Choroid plexus epithelial cell (primary cell): Measurements from ENCODE around the gene UNC5A.

Source experiments
- DNase-seq: peaks from one replicate; pipeline ENCODE4 v3.0.0-alpha.2; 2010; ENCODE audit warnings: low read depth
- H3K4me3 ChIP-seq: 2 replicates; pipeline ENCODE4 v1.5.1; 2011; ENCODE audit warnings: low read depth, mild to moderate bottlenecking, control low read depth, low read length, moderate library complexity
- CTCF ChIP-seq: conservative IDR thresholded peaks from 2 replicates; pipeline ENCODE4 v1.5.1; 2011; ENCODE audit warnings: low read depth, mild to moderate bottlenecking, control low read depth, inconsistent platforms, low read length, moderate library complexity

The UNC5A gene

GRCh38 chr5:176850371-176851245, 40.2 kb downstream of the UNC5A start:
- no peak overlapping the region for H3K4me3 ChIP-seq
- DNase-seq = no peak
- TF ChIP-seq CTCF = no peak

- DNase-seq = no peak
- no peak for TF ChIP-seq CTCF
- H3K4me3 ChIP-seq = no peak overlapping the region
Observed at GRCh38 chr5:176851380-176851779, 41.0 kb downstream of the UNC5A start.

DNA sequence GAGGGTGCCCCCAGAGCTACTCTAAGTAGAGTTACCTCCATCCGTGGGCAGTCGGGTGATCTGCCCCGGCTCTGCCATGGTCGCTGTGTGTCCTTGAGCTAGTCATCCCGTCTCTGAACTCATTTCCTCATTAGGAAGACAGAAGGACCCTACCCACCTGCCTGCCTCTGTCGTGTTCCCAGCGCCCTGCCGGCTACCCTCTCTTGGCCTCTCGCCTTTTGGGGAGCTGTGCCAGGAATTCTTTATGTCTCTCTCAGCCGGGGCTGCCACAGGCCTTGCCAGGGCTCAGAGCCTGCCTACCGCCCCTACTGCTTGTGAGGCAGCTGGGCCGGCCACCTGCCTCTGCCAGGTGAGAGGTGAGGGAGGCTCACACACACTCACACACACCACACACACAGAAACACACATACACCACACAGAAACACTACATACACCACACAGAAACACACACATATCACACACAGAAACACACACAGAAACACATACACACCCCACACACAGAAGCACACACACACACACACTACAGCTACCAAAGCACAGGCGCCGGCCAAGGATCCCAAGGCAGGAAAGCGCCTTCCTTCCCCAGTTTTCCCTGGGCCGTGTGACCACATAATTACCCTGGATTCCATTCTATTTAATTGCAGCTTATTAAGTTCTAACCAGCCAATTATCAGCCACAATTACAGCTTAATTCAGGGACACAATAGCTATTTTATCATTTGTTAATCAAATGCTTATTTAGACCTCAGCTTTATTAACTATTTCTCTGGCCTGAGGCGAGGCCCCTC, 41.7 kb downstream of the UNC5A start:
- no peak overlapping the region for H3K4me3 ChIP-seq
- no peak for TF ChIP-seq CTCF
- no peak for DNase-seq

DNA sequence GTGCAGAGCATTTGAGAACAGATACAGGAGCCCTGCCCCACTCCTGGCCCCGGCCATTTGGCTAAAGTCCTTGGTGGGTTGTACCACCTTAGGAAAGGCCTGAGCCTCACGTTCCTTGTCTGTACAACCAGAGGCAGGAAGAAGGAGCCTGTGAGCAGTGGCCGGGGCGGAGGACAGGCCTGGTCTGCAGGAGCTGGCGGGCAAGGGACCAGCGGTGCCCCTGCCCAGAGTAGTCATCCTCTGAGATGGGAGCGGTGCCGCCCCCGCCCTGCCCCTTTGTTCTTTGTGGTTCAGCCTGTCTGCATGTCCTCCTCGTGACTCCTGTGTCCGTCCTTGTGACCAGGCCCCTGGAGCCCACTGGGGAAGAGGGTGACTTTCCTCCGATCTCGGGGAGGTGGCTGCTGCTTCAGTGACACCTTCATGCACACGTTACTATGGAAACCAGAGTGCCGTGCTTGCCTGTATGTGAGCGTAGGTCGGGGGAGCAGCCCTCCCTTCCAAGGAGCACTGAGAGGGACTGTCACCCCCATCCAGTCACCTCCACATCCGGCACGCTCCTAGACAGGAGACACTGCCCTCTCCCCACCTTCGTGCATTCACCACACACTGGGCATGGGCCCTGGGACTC, 42.9 kb downstream of the UNC5A start:
- no peak for TF ChIP-seq CTCF
- no peak for DNase-seq
- no peak overlapping the region for H3K4me3 ChIP-seq

DNA sequence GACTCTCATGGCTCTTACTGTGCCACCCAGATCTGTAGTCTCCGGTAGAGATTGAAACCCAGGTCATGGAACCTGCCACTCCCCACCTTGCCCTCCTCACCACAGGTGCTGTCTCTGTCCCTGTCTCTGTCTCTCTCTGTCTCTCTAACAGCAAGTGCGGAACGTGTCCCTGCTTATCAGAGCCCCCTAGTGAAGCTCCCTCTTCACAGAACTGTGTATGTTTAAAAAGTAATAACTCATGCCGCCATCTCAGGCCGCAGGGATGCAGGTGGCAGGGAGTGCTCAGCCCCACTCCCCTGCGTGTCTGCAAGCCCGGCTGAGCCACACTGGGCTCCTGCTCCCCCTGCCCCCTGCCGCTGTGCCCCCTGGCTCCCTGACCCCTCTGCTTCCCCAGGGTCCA, 43.8 kb downstream of the UNC5A start:
- no peak overlapping the region for H3K4me3 ChIP-seq
- TF ChIP-seq CTCF = no peak
- no peak for DNase-seq

DNA sequence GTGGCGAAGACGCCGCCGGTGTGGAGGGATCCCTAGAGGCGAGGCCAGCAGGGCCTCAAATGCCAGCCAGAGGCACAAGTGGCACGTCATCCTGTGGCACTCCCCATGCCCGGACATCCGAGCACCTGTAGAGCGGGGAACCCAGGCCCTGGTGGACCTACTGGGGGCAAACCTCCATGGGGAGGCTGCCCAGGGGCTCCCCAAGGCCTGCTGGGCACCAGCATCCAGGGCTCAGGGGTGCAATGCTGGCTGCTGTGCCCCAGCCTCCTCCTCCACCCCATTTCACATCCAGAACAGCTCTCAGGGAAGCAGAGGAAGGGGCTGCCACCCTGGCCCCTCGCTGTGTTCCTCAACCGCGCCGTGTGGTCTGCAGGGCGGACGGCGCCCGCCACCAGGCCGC, 45.2 kb downstream of the UNC5A start:
- no peak overlapping the region for H3K4me3 ChIP-seq
- TF ChIP-seq CTCF = no peak
- no peak for DNase-seq
